ENCODE results near the gene DHDH. TPM values are rescaled to one million over a fixed set of nuclear protein-coding genes. Genes with fewer than 3 reads are reported as not detected.

DHDH gene
- total and polyA plus RNA-seq, 2 of the 13 experiments (the other 11 are each of a cell fraction or from before 2014, with no cell fraction given): 0.13 to 0.91 TPM

- TF ChIP-seq LBX2 (CRISPR knock-in tag; IDR thresholded peaks at IDR 0.05; ENCODE audit: borderline replicate concordance) (0 out of 2 replicates have a peak, but pooled peaks have one; percentile 40), SAP130 (CRISPR knock-in tag; IDR thresholded peaks at IDR 0.05; ENCODE audit: low read depth) (no peak), ZFAT (CRISPR knock-in tag; conservative IDR thresholded peaks at IDR 0.05) (no peak), ZNF816 (CRISPR knock-in tag; IDR thresholded peaks at IDR 0.05; ENCODE audit: borderline replicate concordance) (no peak), SNAI1 (CRISPR knock-in tag; IDR thresholded peaks at IDR 0.05; ENCODE audit: borderline replicate concordance) (no peak), PTBP1 (IDR thresholded peaks at IDR 0.05; ENCODE audit: low read depth, low read length, poor library complexity, severe bottlenecking) (no peak), KLF12 (CRISPR knock-in tag; IDR thresholded peaks at IDR 0.05; ENCODE audit: borderline replicate concordance) (peak; percentile 55; the same call in 1 of the 2 replicates), ZFP36L1 (CRISPR knock-in tag; IDR thresholded peaks at IDR 0.05) (no peak), ZNF557 (CRISPR knock-in tag; IDR thresholded peaks at IDR 0.05) (peak; percentile 57; the same call in 1 of the 2 replicates), HNRNPLL (IDR thresholded peaks at IDR 0.05; ENCODE audit: low read depth, low read length, poor library complexity, severe bottlenecking) (no peak), ZNF558 (CRISPR knock-in tag; IDR thresholded peaks at IDR 0.05; ENCODE audit: borderline replicate concordance) (no peak), ZNF569 (CRISPR knock-in tag; IDR thresholded peaks at IDR 0.05; ENCODE audit: borderline replicate concordance) (no peak), ZFX (CRISPR knock-in tag; IDR thresholded peaks at IDR 0.05; ENCODE audit: low read depth) (no peak), NAIF1 (CRISPR knock-in tag; IDR thresholded peaks at IDR 0.05; ENCODE audit: borderline replicate concordance) (no peak), ZNF549 (CRISPR knock-in tag; IDR thresholded peaks at IDR 0.05) (no peak), ZBTB43 (CRISPR knock-in tag; conservative IDR thresholded peaks at IDR 0.05) (0 out of 2 replicates have a peak, but pooled peaks have one; percentile 21), ZSCAN31 (CRISPR knock-in tag; IDR thresholded peaks at IDR 0.05; ENCODE audit: low read depth) (no peak), ATF7 (IDR thresholded peaks at IDR 0.05) (0 out of 2 replicates have a peak, but pooled peaks have one; percentile 10), ATF7 (CRISPR knock-in tag; IDR thresholded peaks at IDR 0.05) (no peak), ZNF451 (CRISPR knock-in tag; IDR thresholded peaks at IDR 0.05) (0 out of 2 replicates have a peak, but pooled peaks have one; percentile 18), SSRP1 (CRISPR knock-in tag; IDR thresholded peaks at IDR 0.05) (0 out of 2 replicates have a peak, but pooled peaks have one; percentile 9)
- TF ChIP-seq, protein P1, sequence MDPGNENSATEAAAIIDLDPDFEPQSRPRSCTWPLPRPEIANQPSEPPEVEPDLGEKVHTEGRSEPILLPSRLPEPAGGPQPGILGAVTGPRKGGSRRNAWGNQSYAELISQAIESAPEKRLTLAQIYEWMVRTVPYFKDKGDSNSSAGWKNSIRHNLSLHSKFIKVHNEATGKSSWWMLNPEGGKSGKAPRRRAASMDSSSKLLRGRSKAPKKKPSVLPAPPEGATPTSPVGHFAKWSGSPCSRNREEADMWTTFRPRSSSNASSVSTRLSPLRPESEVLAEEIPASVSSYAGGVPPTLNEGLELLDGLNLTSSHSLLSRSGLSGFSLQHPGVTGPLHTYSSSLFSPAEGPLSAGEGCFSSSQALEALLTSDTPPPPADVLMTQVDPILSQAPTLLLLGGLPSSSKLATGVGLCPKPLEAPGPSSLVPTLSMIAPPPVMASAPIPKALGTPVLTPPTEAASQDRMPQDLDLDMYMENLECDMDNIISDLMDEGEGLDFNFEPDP (CRISPR knock-in tag; conservative IDR thresholded peaks at IDR 0.05): no peak
- TF ChIP-seq, protein P2, sequence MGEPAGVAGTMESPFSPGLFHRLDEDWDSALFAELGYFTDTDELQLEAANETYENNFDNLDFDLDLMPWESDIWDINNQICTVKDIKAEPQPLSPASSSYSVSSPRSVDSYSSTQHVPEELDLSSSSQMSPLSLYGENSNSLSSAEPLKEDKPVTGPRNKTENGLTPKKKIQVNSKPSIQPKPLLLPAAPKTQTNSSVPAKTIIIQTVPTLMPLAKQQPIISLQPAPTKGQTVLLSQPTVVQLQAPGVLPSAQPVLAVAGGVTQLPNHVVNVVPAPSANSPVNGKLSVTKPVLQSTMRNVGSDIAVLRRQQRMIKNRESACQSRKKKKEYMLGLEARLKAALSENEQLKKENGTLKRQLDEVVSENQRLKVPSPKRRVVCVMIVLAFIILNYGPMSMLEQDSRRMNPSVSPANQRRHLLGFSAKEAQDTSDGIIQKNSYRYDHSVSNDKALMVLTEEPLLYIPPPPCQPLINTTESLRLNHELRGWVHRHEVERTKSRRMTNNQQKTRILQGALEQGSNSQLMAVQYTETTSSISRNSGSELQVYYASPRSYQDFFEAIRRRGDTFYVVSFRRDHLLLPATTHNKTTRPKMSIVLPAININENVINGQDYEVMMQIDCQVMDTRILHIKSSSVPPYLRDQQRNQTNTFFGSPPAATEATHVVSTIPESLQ (CRISPR knock-in tag; conservative IDR thresholded peaks at IDR 0.05): no peak
These were observed 33.2 kb downstream of the DHDH start (continued) for GRCh38 chr19:48966541-48967345.
